GM13976 (cell line): Measurements from ENCODE around the gene DNAJC10.

ENCODE experiments used
- DNase-seq: peaks from one replicate; pipeline ENCODE4 v3.0.0; 2012; ENCODE audit warnings: low spot score
- in situ Hi-C: fragments of 300-500 bp; cut with MboI; formaldehyde crosslinking; loops from one replicate; pipeline ENCODE4 v1.12.0; 2022; ENCODE audit warnings: low sequenced_read_pairs, mixed read lengths, inconsistent platforms; ENCODE audit not compliant: unreplicated experiment
- TF ChIP-seq, protein P1 (sequence below): IDR thresholded peaks from 2 replicates; pipeline ENCODE4 v1.5.1; 2012; ENCODE audit warnings: borderline replicate concordance, mild to moderate bottlenecking; ENCODE audit not compliant: insufficient read depth; ENCODE audit errors: extremely low read depth, missing control alignments, control extremely low read depth

The DNAJC10 gene

GRCh38 chr2:182798736-182799135, 82.7 kb downstream of the DNAJC10 start:
- TF ChIP-seq, protein P1, sequence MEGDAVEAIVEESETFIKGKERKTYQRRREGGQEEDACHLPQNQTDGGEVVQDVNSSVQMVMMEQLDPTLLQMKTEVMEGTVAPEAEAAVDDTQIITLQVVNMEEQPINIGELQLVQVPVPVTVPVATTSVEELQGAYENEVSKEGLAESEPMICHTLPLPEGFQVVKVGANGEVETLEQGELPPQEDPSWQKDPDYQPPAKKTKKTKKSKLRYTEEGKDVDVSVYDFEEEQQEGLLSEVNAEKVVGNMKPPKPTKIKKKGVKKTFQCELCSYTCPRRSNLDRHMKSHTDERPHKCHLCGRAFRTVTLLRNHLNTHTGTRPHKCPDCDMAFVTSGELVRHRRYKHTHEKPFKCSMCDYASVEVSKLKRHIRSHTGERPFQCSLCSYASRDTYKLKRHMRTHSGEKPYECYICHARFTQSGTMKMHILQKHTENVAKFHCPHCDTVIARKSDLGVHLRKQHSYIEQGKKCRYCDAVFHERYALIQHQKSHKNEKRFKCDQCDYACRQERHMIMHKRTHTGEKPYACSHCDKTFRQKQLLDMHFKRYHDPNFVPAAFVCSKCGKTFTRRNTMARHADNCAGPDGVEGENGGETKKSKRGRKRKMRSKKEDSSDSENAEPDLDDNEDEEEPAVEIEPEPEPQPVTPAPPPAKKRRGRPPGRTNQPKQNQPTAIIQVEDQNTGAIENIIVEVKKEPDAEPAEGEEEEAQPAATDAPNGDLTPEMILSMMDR = no peak
- in situ Hi-C loops = no loop called here
- DNase-seq = no peak

- in situ Hi-C loops = no loop called here
- TF ChIP-seq, protein P1 = no peak
- no peak for DNase-seq
These were observed 88.1 kb downstream of the DNAJC10 start for GRCh38 chr2:182804128-182804527.

GRCh38 chr2:182807319-182807718, 91.3 kb downstream of the DNAJC10 start:
- no peak for DNase-seq
- in situ Hi-C loops = no loop called here
- TF ChIP-seq, protein P1 = no peak

DNA sequence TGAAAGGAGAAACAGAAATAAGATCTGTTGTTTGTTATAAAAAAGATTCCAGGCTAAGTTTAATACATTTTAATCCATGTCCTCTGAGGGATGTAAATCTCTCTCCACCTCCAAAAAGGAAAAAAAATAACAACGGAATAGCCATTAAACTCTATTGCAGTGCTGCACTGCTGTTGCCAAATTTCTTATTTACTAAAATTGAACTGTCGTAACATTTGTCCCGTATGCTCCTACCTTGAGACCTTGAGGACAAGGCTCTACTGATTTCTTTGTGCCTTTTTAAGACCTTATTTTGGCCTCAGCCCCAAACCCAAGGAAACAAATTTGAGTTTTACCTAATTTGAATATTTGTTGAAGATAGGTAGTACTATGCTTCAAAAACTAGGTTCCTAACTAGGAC, 94.0 kb downstream of the DNAJC10 start:
- DNase-seq = no peak
- TF ChIP-seq, protein P1 = no peak
- in situ Hi-C loops = no loop called here

GRCh38 chr2:182814380-182814779, 98.3 kb downstream of the DNAJC10 start:
- TF ChIP-seq, protein P1 = no peak
- in situ Hi-C loops = no loop called here

GRCh38 chr2:182814804-182815203, 98.7 kb downstream of the DNAJC10 start:
- no peak for DNase-seq
- in situ Hi-C loops = no loop called here
- TF ChIP-seq, protein P1 = no peak

More at GRCh38 chr2:182814380-182814779, 98.3 kb downstream of the DNAJC10 start:
- DNase-seq = no peak

- in situ Hi-C loops = no loop called here
- no peak for DNase-seq
- TF ChIP-seq, protein P1 = no peak
These were observed 100.8 kb downstream of the DNAJC10 start for GRCh38 chr2:182816866-182817265.
